Stimulated activated CD4-positive, alpha-beta T cell treated with anti-CD3 and anti-CD28 coated beads, TNF-alpha, amount 100 ng/mL, for 1 hour (primary cell): ENCODE results near the gene MIPEP.
"Not testable (repeated sequence)": the region's sequence is repeated elsewhere in the genome, so short reads cannot be mapped to it uniquely, and the experiment has no call there.

ENCODE experiments used
- DNase-seq, 3 donors: peaks; one replicate each; pipeline ENCODE4 v3.0.0-alpha.2; 2020; ENCODE audit warnings: low read depth in 3 of 3, low spot score in 1 of 3

The MIPEP gene

GRCh38 chr13:23778002-23778652, 111.1 kb downstream of the MIPEP start:
- no peak for DNase-seq

- no peak for DNase-seq
Observed at GRCh38 chr13:23777575-23777870, 111.7 kb downstream of the MIPEP start.

- no peak for DNase-seq
Observed at GRCh38 chr13:23776698-23777574, 112.3 kb downstream of the MIPEP start.

- DNase-seq: no peak
Observed at GRCh38 chr13:23772717-23773116, 116.5 kb downstream of the MIPEP start.

- no peak for DNase-seq
Observed at GRCh38 chr13:23771956-23772355, 117.2 kb downstream of the MIPEP start.

- DNase-seq: no peak
Observed at GRCh38 chr13:23771552-23771951, 117.6 kb downstream of the MIPEP start.

GRCh38 chr13:23770973-23771372, 118.2 kb downstream of the MIPEP start:
- no peak for DNase-seq

- no peak for DNase-seq
Observed at GRCh38 chr13:23770428-23770827, 118.8 kb downstream of the MIPEP start.

- no peak for DNase-seq
Observed at GRCh38 chr13:23769401-23769800, 119.8 kb downstream of the MIPEP start.

- no peak for DNase-seq
Observed at GRCh38 chr13:23767838-23768237, 121.4 kb downstream of the MIPEP start.

GRCh38 chr13:23766939-23767338, 122.3 kb downstream of the MIPEP start:
- DNase-seq: no peak

- no peak for DNase-seq
Observed at GRCh38 chr13:23766283-23766682, 122.9 kb downstream of the MIPEP start.

- no peak for DNase-seq
Observed at GRCh38 chr13:23765531-23765930, 123.7 kb downstream of the MIPEP start.

- DNase-seq: no peak
Observed at GRCh38 chr13:23763318-23763717, 125.9 kb downstream of the MIPEP start.

- not testable (repeated sequence) for DNase-seq
Observed at GRCh38 chr13:23761760-23762159, 127.4 kb downstream of the MIPEP start.

- no peak for DNase-seq
Observed at GRCh38 chr13:23760000-23760399, 129.2 kb downstream of the MIPEP start.

GRCh38 chr13:23758798-23759527, 130.2 kb downstream of the MIPEP start:
- no peak for DNase-seq

GRCh38 chr13:23754997-23755396, 134.2 kb downstream of the MIPEP start:
- DNase-seq: no peak

- no peak for DNase-seq
Observed at GRCh38 chr13:23754506-23754905, 134.7 kb downstream of the MIPEP start.

GRCh38 chr13:23753458-23753857, 135.7 kb downstream of the MIPEP start:
- no peak for DNase-seq

- DNase-seq: no peak
Observed at GRCh38 chr13:23752111-23753001, 136.8 kb downstream of the MIPEP start.
